ENCODE measurements around the gene SLF2.

The SLF2 gene

DNA sequence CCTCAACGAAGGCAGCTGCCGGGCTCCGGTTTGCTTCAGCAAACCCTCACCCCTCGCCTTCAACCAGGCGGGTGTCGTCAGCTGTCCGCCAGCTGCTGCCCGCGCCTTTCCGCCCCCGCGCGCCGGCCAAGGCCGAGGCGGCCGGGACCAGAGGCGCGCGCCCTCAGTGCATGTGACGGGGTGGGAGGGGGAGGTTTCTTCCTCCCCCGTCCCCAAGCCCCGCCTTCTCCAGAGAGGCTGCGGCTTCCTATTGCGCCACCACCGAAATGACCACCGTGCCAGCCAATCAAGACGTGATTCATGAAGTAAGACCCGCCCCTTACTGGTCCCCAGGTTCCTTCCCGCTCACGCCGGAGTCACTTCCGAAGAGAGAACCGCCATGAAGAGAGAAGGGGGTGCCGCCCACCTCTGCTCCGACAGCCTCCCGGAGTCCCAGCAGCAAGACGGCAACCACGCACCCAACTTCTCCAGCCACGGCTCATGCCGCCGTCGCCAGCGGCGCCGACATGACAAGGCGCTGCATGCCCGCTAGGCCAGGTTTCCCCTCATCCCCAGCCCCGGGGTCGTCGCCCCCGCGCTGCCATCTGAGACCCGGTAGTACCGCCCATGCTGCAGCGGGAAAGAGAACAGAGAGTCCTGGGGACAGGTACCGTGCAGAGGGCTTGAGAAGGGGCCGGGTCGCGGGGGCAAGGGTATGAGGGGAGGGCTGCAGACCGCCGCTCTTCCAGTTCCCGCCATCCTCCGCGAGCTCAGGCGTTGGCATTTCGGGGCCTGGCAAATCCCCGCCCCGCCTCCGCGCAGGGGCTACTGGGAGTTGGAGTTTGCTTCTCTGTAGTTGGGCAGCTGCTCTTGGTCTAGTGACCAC, at the start of gene SLF2:
Gene SLF2, plus strand, starts transcription at position 359 of the 865 bp plus-strand sequence. Its CDS starts 148 bp downstream, at position 507.
- DNase-seq = peak; percentile 89

DNA sequence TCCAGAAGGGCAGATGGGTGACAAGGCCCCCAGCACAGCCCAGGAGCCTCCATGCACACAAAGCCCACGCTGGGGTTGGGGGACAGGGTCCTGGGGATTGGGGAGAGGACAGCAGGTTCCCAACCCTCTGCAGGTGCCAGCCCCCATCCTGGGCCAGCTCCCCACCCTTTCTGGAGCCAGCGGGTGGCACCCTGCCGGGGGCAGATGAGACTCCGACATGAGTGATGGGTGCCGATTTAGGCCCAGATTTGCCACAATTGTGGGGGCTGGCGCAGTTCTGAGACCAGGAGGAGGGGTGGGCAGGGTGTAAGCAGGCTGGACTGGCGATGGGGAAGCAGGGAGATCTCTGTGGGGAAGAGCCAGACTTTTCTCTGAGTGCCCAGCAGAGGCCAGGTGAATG, 49.3 kb upstream of the SLF2 start:
- DNase-seq = no peak

DNA sequence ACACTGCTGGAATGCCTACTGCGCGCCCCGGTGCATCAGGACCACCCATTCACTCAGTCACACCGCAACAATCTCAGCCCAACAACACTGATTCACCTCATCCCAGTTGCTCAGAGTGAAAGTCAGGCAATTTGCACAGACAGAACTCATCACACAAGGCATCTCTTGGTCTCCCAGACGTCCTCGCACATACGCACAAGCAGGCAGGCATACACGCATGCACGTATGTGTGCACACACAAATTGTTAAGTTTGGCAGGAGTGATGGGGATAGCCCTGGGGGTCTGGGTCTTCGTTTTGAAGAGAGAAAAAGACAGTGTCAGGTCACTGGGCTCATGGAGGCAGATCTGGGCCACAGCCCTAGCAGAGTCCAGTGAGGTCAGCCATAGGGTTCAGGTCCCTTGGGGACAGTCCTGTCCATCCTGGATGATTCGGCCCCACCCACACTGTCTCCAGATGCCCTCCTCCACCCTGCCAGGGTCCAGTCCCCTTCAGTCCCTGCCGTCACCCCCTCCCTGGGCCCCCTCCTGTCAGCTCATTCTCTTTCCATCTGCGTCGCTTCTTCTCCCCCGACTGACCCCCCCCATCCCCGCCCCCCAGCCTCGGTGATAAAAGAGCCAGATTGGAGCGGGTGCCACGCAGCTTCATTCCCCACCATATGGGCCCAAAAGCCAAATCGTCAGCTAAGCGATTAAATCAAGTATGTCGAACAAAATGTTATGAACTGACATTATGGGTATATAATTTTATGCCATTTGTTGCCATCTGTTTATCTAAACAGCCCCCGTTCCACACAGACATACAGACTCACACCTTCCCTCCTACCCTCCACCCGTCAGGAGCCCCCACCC, 48.5 kb upstream of the SLF2 start:
- no peak for DNase-seq

DNA sequence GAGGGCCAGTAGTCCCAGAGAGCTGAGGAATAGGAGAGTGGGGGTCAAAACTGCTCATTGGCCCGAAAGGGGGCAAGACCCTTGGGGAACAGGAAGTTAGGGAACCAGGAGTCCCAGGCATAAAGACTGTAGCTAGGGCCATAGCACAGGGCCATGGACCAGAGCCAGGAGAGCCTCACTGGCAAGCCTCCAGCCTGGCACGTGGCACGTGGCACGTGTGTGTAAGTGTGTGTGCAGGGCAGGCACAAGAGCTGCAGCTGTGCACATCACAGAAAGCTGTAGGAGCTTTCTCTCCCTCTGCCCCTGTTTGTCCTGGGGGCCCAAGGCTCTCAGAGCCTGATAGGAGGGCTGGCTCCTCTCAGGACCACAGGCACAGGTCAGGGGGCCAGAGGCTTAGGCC, 47.8 kb upstream of the SLF2 start:
- no peak for DNase-seq

- no peak for DNase-seq
Observed at GRCh38 chr10:100866010-100866409, 46.8 kb upstream of the SLF2 start.

DNA sequence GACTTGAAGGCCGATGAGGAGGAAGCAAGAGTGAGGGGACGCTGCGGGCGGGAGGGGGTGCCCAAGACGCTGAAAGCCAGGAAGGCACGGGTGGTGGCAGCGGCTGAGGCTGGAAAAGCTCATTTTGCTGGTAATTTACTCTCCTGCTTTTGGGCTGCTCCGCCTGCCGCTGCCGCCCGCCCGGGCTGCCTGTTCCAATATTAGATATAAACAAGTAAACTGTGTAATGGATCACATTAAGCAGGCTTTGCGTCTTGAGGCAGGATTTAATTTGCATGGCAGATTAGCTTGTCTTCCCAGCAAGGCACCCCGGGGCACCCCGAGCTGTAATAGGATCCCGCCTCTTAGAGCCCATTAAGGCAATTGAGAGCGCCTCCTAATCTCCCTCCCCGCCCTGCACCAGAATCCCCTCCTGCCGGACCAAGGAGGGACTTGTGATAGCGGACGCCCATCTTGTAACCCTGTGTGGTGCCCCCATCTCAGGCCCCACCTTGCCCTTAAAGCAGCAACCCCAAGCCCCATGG, 46.1 kb upstream of the SLF2 start:
- no peak for DNase-seq

GRCh38 chr10:100867261-100867963, 45.4 kb upstream of the SLF2 start:
- DNase-seq = no peak

- DNase-seq = no peak
Observed at GRCh38 chr10:100868382-100868781, 44.4 kb upstream of the SLF2 start.

DNA sequence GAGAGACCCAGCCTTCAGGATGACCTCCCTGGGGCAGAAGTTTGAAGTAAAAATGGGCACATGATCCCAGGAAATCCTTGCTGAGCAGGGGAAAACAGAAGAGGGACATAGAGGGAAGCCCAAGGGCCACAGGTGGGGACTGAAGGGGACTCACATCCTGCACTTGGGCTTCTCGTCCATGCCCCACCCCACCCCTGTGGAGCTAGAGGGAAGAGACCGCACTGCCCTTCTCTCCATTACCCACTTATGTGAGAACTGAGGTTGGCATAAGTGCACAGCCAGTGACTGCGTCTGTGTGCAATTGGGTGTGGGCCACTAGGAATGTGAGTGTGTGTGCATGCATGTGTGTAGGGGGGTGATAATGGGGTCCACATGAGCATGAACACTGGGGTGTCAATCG, 43.4 kb upstream of the SLF2 start:
- no peak for DNase-seq

- DNase-seq = peak; percentile 6
Observed at GRCh38 chr10:100872034-100872791, 40.5 kb upstream of the SLF2 start.

DNA sequence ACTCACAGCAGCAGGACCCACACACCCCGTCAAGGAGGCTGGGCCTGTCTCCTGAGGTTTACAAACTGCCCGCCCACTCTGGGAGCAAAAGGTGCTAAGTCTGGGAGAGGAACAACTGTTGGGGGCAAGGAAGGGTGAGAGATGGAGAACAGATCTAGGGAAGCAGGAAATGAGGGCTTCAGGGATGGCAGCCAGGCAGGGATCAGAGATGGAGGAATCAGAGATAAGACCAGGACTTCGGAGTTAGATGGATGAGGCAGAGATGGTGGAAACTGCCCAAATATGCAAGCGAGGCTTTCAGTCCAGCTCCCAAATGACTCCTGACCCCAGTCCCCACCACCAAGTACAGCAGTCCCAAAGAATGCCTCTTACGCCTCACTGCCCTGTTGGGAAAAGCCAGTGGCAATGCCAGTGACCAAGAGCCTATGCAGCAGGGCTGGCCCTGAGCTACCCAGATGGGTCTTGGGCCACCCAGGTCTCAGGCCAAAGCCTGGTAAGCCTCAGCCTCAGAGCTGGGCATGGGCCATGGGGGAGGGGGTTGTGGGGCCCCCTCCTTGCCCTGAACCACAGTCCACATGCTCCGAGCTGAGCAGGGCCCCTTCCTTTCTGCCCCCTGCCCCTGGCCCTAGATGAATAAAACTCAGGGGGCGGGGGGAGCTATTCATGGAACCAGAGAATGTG, 39.5 kb upstream of the SLF2 start:
- DNase-seq = no peak

DNA sequence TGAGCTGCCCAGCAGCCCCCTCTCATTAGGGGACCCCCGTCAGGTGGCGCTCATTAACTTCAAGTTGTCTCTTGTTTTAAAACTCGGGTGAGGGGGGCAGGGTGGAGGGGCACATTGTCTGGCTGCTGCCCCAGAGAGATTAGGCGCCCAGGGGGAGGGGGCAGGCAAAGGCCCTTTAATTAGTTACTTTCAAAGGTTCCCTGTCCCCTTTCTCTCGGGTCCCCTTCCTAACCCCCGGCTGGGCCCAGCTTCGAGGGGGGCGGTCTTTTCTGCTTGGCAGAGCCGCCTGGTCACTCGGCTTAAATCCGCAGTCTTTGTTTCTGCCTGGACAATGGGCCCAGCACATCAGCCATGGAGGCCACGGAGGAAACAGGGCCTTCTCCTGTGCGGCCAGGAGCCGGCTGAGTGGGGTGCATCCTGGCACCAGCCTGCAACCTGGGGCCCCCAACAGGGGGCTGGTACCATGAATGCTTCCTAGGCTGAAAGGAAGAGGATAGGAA, 38.9 kb upstream of the SLF2 start:
- no peak for DNase-seq

DNA sequence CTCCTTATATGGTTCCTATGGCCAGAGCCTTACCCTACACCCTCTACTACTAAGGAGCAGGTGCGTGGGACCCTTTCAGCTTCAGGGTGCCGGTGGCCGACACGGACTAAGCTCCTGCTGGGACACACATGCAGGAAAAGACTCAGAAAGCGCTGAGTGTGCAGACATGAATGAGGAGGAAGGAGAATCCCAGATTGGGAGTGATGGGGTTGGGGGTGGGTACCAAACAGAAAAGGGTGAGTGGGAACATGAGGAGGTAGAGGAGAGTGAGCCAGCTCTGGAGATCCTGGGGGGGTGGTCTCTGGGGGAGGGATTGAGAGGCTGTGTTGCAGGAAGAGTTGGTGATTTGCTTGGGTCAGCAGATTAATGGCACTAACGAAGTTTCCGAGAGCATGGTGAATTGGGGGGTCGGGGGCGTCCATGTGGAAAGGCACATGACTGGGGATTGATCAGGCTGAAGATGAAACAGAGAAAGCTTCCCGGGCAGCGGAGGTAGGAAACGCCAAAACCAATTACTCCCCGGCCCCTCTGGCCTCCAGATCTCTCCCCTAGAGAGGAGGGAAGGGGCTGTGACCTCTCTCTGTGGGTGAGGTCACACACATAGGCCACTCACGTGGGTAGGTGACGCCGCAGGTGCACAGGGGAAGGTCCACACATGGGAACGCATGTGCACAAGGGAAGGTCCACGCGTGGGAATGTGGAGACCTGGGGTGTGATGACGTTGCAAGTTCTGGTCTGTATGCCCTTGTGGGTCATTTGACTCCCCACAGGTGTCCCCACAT, 37.9 kb upstream of the SLF2 start:
- no peak for DNase-seq

DNA sequence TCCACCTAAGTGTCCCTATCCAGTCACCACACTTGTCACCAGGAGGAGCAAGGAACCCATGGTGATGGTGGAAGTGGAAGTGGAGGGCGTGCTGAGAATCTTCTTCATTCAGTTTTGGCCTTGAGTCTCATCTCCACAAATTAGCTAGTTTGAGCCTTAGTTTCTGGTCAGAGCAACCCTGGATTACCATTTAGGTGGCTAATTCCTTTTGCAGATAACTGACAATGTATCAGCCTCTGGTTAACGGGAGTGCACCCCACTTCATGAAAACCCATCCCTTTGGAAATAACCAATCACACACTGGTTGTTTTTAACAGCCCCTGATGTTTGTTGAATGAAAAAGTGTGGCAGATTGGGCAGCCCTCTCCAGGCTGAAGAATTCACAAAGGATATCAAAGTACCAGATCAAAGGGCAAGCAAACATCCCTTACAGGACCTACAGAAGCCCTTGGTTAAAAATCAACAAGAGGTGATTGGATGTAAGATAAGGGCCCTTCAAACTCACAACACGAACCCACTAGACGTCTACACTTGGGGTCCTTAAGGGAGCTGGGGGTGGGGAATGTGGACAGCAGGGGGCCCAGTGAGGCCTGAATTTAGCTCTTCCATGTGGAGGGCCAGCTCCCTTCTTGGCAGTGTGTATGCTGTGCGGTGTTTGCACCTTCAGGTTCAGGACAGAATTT, 37.1 kb upstream of the SLF2 start:
- no peak for DNase-seq

DNA sequence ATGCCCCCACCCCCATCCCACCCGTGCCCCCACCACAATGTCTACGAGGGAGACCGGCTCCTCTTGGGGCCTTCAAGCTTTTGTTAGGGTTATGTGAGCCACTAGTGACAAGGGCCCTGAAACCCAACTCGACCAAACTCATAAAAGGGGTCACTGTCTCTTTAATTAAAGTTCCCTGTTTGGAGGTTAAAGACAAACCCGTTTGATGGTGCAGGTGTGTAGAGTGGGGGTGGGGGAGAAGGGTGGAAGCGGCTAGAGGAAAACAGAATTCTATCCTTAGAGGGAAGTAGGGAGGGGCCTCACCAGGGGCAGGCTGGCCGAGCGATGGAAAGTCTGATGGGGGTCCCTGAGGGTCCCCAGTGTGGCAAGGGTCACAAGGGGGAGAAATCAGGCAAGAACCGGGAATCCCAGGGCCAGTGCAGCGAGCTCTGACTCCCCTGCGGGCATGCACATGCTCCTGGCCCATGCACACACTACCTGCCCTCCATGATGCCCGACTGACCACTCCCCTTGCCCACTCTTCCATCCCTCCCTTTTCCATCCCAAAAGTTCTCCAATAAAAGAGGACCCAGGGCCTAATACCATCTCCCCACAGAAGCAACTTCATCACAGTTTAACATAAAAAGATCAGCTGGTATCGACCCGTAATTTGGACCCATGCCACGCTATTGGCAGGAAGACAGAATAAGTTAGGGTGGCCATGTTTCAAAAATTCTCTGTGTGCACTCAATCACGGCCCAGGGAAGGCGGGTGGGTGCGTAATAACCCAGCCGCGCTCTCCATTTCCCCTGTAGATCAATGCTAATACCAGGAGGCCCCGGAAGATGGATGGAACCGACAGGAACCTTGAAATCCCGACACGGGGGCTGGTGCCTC, 35.9 kb upstream of the SLF2 start:
- DNase-seq = no peak

GRCh38 chr10:100877461-100877850, 35.3 kb upstream of the SLF2 start:
- DNase-seq = no peak

GRCh38 chr10:100878291-100878910, 34.4 kb upstream of the SLF2 start:
- DNase-seq = no peak

DNA sequence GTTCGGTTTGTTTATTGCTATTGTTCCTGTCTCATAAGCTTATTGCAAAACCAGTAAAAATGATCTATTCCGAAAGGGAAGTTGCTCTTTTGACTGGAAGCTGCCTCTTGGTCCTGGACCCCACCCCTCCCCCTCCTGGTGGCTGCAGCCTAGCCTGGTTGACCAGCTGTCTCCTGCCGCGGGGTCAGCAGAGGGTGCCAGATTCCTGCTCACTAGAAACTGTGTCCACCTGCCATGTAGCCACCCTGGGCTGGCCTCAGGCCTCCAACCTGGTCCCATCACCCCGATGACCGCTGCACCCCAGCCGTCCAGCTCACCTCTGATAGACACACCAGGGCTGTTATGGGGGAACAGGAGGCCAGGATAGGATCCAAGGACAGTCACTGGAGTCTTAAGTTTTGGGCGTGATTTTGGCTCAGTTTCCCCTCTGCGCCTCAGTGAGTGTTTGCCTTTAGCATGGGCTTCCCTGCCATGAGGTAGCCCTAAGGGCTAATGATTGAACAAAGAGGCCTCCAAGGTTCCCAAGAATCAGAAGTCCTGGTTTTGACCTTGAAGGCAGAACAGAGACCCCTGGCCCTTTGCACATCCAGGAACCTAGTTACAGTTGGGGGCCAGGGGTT, 32.9 kb upstream of the SLF2 start:
- DNase-seq = no peak
